Measurements from ENCODE around the gene ERGIC3.

Gene ERGIC3

DNA sequence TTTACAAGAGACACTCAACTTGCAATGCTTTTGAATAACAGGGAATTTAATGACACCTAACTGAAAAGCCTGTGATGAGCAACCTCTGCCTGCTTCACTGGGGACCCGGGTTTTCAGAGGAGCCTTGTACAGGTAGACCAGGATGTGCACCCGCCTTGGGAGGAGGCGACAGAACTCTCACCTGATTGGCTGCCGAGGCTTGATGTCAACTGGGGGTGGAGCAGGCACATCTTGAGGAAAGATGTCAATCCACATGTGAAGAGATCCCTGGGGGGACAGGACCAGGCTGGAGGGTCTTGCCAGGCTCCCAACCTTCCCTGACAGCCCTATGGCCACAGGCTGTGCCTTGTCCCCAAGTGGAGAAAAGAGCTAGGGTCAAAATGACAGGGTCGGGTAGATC lies 19.8 kb downstream of the ERGIC3 start:
- no peak for DNase-seq (ENCODE audit: low read depth)

DNA sequence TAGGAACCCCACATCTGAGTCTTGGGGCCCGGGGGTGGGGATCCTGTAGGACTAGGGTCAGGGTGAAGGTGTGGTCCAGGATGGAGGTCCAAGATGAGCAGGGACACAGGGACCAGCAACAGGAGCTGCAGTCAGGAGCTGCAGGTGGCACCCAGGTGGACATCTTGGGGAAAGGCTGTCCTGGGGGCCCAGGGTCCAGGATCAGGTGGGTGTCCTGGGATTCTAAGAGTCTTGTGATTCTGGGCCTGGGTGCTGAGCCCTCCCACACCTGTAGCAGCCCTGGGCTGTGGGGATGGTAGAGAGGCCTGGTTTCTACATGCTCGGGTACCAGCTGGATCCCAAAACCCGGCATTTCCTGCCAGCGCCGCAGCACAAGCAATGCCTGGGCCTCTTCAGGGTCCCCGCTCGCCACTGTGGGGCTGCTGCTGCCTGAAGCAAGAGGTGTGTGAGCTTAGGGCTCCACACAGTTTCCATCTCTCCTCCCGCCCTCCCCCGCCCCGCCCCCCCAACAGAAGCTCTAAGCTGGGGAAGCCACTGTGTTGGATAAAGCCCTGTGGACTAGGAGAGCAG lies 20.7 kb downstream of the ERGIC3 start:
- DNase-seq (ENCODE audit: low read depth), result no peak

DNA sequence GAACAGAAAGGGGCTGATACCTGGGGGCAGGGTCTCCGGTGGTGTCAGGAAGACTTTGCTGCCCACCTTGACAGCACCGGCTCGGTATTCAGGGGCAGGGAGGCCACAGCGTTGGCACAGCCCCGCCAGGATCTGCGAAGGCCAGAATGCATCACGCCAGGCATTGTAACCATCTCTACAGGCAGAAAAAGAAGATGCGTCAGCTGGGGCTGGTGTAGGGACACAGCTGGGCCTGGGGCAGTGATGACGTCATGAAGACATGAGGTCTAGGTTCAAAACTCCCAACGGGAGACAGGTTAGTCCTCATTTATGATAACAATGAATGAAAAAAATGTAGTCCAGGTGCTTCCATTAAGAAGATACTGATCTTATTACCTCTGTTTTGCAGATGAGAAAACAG lies 22.0 kb downstream of the ERGIC3 start:
- DNase-seq (ENCODE audit: low read depth), result no peak

DNA sequence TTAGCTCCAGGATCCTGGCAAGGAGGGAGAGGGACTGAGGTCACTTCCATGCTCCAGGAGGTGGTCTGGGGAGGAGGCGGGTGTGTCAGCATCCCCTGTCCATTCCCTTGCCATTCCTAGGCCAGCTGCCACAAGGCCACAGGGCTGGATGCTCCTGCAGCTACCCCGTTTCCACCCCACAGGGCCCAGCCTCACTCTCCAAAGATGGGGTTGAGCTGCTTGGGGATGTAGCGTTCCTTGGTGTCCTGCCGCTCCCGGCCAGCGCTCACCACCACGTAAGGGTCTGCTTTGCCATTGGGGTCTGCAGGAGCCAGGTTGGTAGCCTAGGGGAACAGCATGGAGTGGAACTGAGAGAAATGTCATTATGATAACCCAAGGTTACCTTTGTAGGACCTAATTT lies 23.0 kb downstream of the ERGIC3 start:
- DNase-seq (ENCODE audit: low read depth), result no peak

DNA sequence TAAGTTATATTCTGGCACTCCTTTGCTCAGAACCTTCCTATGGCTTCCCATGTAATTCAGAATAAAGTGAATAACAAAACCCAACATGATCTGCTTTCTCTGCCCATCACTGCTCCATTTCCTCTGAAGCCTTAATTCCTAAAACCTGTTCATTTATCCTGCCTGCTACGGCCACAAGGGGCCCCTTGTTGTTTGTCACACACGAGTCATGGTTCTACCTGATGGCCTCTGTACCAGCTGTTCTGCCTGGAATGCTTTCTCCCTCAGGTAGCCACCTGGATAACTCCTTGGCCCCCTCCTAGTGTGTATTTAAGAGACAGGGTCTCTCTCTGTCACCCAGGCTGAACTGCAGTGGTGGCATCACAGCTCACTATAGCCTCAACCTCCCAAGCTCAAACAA lies 26.8 kb downstream of the ERGIC3 start:
- DNase-seq (ENCODE audit: low read depth), result no peak

DNA sequence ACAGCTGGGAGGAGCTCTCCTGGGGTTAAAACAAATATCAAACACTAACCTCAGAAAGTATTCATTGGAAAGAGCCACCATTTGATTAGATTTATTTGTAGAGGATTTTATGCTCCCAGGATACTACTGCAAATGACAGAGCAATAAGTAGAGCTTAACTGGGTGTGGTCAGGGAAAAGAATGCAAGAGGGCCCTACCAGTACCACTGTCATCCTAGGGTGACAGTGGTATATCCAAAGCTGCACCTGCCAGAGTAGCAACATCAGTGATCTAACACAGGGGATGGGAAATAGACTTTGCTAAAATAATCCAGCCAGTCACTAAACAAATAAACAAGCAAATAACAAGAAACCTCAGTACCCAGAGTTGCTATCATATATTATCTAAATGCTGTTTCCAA lies 29.7 kb downstream of the ERGIC3 start:
- no peak for DNase-seq (ENCODE audit: low read depth)

DNA sequence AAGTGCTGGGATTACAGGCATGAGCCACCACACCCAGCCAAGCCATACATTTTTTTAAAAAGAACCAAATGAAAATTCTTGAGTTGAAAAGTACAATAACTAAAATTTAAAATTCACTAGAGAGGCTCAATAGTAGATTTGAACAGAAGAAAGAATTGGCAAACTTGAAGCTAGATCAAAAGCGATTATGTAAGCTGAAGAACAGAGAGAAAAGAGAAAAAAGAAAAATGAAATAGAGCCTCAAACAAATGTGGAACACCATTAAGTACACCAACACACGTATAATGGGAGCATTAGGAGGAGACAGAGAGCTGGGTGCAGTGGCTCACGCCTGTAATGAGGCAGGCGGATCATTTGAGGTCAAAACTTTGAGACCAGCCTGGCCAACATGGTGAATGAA lies 31.0 kb downstream of the ERGIC3 start:
- no peak for DNase-seq (ENCODE audit: low read depth)

DNA sequence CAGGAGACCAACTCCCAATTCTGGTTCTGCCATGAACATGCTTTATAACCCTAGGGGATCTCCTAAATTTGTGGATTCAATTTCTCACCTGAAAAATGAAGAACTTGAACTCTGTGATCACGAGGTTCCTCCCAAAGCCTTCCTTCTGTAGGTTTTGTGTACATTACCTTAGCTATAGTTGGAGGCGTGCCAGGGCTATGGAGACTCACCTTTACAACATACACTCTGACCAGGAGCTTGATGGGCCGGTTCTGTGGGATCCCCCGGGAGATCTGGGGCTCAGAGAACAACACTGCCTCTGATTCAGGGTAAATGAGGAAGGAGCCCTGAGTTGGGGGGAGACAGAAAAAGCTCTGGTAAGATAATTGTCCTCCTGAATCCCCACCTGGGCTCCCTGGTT lies 34.1 kb downstream of the ERGIC3 start:
- DNase-seq (ENCODE audit: low read depth), result no peak

DNA sequence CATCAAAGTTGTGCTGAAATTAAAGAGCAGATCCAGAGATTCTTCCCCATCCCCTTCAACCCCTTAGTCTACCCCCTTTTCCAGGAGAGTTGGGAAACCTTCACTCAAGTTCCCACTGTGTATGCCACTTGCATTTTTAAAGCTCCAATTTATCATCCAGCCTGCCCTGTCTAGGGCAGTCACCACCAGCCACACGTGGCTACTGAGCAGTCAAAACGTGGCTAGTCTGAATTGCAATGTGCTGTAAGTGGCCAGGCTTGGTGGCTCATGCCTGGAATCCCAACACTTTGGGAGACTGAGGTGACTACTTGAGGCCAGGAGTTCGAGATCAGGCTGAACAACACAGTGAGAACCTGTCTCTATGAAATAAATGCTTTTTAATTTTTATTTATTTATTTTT lies 34.9 kb downstream of the ERGIC3 start:
- DNase-seq (ENCODE audit: low read depth), result no peak

DNA sequence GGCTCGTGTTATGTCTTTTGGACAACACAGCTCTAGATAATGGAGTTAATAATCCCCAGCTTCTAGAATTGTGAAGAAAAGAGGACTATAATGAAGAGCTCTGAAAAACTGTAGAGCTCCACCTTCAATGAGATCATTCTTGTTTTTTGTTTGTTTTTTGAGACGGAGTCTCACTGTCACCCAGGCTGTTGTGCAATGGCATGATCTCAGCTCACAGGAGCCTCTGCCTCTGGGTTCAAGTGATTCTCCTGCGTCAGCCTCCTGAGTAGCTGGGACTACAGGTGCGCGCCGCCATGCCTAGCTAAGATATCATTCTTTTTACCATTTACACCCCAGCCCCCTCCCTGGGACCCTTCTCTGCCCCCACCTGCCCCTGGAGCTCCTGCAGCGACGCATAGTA lies 36.6 kb downstream of the ERGIC3 start:
- no peak for DNase-seq (ENCODE audit: low read depth)

DNA sequence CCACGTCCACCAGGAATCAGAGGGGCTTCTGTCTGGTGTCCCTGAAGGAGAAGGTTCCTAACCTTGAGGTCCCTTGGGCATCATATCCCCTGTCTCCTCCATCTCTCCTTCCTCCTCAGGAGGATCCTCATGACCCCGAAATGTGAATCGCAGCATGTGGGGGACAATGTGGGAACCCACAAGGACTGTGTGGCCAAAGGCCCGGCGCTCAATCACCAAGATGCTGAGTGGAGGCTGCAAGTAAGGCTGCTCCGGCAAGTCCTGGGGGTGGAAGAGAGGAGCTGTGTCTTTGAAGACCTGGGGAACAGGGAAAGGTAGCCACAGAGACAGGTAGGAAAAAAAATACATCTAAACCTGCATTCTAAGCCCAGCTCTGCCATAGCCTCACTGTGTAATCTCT lies 37.3 kb downstream of the ERGIC3 start:
- DNase-seq (ENCODE audit: low read depth), result no peak

DNA sequence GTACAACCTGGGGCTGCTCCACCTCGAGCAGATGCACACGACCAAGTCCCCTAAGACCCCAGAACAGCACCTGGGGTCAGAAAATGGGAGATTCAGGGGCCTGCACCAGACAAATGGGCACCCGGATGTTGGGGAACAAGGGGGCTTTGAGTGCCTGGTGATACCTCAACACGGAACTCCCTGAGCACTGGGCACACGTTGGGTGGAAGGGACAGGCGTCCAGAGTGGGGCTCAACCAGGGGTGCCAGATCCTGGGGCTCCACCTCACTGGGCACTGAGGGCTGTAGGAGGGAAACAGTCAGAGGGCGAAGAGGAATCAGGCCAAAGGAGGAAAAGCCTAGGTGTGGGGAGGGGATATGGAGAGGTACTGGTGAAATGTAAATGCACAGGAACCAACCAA lies 40.3 kb downstream of the ERGIC3 start:
- DNase-seq (ENCODE audit: low read depth), result no peak

DNA sequence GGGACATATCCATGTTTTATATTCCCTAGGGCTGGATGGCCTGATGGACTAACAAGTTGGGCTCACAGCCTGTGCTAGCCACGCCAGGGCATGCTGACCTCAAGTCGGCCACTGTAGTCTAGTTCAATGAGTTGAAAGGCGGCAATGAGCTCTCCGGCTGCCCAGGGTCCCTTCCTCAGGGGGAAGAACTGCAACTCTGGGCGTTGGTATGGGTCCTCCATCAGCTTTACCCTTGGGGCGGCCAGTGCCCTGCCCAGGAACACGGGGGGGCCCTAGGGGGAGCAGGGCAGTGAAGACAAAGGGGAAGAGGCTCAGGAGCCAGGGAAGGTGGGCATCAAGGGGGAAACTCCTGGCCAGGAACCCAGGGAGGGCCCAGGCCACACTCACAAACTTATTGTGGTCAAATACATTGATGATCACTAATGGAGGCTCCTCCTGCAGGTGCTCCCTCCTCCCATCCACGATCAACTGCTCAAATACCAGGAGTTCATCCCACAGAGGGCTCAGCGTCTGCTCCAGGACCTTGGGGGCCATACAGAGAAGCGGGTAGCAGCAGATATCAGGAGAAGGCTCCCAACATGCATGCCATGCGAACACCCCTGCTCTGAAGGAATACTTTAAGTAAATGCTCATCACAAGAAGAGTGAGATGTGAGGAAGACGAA lies 41.0 kb downstream of the ERGIC3 start:
- no peak for DNase-seq (ENCODE audit: low read depth)

DNA sequence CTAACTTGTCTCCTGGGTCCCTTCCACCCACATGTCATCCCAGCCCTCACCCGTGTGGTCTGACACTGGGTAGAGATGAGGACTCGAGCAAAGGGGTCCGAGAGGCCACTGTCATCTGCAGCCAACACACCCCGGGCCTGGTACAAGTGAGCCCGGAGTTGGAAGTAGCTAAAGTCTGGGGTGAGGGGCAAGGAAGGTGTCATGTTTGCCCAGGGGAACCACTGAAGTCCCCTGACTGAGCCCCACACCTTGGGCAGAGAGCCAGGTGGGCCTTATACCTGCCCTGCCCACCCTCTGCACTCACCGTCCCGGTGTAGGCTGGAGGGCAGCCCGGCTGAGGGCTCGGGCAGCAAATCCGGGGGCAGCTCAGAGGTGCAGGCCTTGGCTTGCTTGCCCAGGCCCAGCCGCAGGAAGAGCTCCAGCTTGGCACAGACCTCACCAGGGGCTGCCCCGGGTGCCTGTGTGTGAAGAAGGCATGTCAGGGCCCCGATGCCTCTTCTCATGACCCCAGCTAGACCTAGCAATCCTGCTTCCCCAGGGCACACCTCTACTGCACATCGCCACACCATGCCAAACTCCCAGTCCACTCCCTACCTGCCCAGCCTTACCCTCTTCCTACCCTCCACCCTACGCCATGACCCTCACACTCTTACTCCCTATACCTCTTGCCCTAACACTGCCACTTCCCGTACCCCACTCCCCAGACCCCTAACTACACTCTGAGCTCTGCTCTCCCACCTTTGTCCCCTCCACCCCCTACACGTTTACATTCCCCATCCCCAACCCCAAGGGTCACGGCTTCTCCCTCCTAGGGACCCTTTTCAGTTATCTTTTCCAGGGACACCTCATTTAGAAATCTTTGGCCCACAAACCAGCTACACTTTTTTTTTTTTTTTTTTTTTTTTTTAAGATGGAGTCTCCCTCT lies 42.0 kb downstream of the ERGIC3 start:
- no peak for DNase-seq (ENCODE audit: low read depth)

DNA sequence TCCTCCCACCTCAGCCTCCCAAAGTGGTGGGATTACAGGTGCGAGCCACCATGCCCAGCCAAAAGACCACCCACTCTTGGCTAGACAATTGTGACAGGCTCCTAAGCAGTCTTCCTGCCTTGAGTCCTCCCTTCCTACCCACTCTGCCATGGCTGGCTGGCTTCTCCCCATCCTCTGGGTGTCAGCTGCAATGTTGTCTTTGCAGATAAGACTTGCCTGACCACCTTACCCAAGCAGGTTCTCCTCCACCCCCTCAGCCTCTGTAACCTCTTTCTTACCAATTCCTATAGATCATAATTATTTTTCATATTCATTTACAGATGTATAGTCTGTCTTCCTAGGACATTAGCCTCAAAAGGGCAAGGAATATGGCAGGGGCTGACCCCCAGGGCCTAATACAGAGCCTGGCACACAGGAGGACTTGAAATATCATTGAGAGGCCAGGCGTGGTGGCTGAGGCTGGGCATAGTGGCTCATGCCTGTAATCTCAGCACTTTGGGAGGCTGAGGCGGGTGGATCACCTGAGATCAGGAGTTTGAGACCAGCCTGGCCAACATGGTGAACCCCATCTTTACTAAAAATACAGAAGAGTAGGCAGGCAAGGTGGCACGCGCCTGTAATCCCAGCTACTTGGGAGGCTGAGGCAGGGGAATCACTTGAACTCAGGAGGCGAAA lies 45.0 kb downstream of the ERGIC3 start:
- DNase-seq (ENCODE audit: low read depth), result no peak

DNA sequence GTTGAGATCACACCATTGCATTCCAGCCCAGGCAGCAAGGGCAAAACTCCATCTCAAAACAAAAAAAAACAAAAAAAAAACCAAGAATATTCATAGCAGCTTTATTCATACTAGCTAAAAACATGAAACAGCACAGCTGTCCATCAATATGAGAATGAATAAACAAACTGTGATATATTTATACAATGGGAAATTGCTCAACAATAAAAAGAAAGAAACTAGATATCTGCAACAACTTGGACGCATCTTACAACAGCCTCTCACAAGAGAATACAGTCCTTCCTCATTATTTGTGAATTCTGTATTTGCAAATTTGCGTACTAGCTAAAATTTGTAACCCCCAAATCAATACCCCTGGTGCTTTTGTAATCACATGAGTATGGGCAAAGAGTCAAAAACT lies 45.6 kb downstream of the ERGIC3 start:
- no peak for DNase-seq (ENCODE audit: low read depth)

DNA sequence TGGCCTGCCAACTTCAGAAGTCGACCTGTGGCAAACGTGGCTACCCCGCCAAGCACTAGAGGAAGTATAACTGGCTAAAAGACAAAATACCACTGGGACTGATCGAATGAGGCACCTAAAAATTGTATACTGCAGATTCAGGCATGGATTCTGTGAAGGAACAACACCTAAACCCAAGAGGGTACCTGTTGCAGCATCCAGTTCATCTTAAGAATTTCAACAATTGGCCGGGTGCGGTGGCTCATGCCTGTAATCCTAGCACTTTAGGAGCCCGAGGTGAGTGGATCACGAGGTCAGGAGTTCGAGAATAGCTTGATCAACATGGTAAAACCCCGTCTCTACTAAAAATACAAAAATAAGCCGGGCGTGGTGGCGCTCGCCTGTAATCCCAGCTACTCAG lies 46.5 kb downstream of the ERGIC3 start:
- no peak for DNase-seq (ENCODE audit: low read depth)

DNA sequence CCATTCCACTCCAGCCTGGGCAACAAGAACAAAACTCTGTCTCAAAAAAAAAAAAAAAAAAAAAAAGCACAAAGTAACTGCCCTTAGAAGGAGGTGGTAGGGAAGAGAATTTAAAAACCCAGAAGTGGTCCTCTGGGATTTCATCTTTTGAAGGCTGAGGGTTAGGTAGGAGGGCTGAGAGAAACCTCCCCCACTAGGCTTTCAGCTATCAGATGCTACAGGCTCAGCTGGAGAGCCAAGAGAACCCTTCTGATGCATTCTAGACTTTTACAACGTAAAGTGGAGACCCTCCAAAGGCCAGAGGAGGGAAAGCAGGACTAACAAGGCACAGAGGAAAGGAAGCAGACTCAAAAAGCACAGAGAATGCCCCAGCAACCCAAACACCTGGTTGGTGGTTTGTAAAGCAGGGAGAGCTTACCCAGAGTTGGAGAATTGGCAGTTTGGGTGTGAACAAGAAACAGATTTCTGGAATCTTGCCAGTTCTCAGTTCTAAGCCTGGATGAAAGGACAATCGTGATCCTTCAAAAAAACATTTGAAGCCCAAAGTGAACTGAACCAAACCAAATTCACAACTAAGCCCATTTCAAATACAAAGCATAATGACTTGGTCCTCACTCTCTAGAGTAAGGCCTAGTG lies 50.6 kb downstream of the ERGIC3 start:
- DNase-seq (ENCODE audit: low read depth), result no peak

DNA sequence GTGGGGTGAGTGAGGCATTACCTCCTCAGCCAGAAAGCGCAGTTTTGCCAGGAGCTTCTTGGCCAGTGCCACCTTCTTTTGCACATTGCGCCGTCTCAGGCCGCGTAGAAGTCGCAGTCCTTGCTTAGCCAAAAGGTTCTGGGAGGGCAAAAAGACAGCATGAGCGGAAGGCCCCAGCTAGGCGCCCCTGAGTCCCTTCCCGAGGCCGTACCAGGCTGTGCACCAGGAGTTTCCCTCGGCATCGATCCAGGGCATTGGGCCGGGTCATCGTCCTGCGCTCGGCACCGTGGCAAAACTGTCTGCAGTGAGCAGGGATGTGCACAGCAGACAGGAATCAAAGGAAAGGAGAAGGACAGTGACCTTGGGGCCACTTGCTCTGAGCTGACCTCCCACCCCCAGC lies 53.6 kb downstream of the ERGIC3 start:
- no peak for DNase-seq (ENCODE audit: low read depth)

DNA sequence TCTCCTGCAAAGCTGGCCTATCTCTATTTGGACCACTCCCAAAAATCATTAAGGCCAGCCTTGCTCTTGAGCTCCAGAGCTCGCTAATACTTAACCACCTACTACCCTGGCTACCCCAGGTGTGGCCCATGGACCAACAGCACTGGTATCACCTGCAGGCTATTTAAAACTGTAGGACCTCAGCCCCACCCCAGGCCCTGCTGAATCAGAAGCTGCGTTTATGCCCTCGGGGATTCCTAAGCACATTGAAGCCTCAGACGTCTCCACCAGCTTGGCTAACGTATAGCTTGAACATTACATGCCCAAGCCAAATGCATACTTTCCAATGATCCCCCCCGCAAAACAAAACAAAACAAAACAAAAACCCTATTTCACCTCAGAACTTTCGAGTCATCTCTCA lies 54.0 kb downstream of the ERGIC3 start:
- DNase-seq (ENCODE audit: low read depth), result no peak

DNA sequence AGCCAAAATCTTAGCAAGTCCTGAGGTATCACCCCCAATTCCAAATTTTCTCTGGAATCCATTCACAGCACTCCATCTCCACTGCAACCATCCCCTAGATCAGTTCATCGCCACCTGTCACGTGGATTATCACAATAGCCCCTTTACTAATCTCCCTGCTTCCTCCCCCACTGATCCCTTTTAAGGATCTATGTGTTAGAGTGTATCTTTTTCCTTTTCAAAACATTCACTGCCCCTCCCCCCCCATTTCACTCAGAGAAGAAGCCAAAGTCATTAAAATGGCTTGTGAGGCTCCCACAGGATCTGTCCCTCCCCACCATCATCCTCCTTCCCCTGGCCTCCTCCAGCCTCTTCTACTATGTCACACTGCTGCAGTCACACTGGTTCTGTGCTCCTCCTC lies 55.3 kb downstream of the ERGIC3 start:
- no peak for DNase-seq (ENCODE audit: low read depth)

DNA sequence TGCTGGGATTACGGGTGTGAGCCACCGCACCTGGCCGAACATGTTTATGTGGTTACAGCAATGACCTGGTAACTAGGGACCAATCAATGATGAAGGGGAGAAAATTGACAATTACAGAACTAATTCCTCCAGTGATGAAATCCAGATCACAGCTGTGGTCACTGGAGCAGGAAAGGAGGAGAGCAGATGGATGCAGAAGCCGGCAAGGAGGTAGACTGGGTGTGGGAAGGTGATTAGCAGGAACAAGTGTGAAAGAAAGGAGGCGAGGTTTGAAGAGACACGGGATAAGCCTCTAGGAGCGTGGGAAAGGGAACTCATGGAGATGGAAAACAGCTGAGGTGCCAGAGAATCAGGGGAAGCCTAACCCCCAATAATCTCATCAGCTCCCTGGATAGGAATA lies 56.6 kb downstream of the ERGIC3 start:
- no peak for DNase-seq (ENCODE audit: low read depth)

Measured in GM04503 (cell line).